Liver (tissue), 9 donors: Measurements from ENCODE around the gene ATP2B3. TPM values are rescaled to one million over a fixed set of nuclear protein-coding genes. Genes with fewer than 3 reads are reported as not detected.
A peak's percentile ranks its signal among the peaks of the same experiment; 100 is the strongest.

ENCODE experiments used
- DNase-seq: peaks from one replicate; pipeline ENCODE4 v3.0.0-alpha.2; 2017; ENCODE audit warnings: low spot score
- H3K27ac ChIP-seq, 2 donors: one replicate each; pipeline ENCODE4 v1.7.0; 2013; ENCODE audit warnings: inconsistent platforms in 2 of 2, low read length in 2 of 2, control low read depth in 1 of 2, low read depth in 1 of 2, mild to moderate bottlenecking in 1 of 2
- H3K27me3 ChIP-seq, 4 donors: one replicate each; pipeline versions ENCODE4 v1.6.1 to v1.7.0; 2013; ENCODE audit warnings: low read length in 3 of 4, inconsistent platforms in 1 of 4, mild to moderate bottlenecking in 1 of 4, moderate library complexity in 1 of 4; ENCODE audit not compliant: control insufficient read depth in 4 of 4, insufficient read depth in 4 of 4
- H3K36me3 ChIP-seq, 4 donors: one replicate each; pipeline versions ENCODE4 v1.6.1 to v1.7.0; 2013; ENCODE audit warnings: low read length in 3 of 4, mild to moderate bottlenecking in 3 of 4, low read depth in 1 of 4, moderate library complexity in 1 of 4; ENCODE audit not compliant: control insufficient read depth in 4 of 4, insufficient read depth in 3 of 4
- H3K4me1 ChIP-seq, 4 donors: one replicate each; pipeline versions ENCODE4 v1.6.1 to v1.7.0; 2013; ENCODE audit warnings: low read length in 3 of 4, mild to moderate bottlenecking in 3 of 4, moderate library complexity in 1 of 4; ENCODE audit not compliant: control insufficient read depth in 4 of 4, insufficient read depth in 4 of 4
- H3K4me3 ChIP-seq, 3 donors: one replicate each; pipeline versions ENCODE4 v1.6.1 to v1.7.0; 2013; ENCODE audit warnings: low read length in 3 of 3, control low read depth in 1 of 3, low read depth in 1 of 3, mild to moderate bottlenecking in 1 of 3
- H3K9ac ChIP-seq, 2 donors: one replicate each; pipeline ENCODE4 v1.7.0; 2013; ENCODE audit warnings: low read length in 2 of 2, mild to moderate bottlenecking in 2 of 2, moderate library complexity in 2 of 2, control low read depth in 1 of 2, low read depth in 1 of 2
- H3K9me3 ChIP-seq, 4 donors: one replicate each; pipeline versions ENCODE4 v1.6.1 to v1.7.0; 2013; ENCODE audit warnings: low read length in 3 of 4; ENCODE audit not compliant: control insufficient read depth in 4 of 4
- EGR1 ChIP-seq, 2 donors: IDR thresholded peaks; 2 replicates each; pipeline ENCODE4 v1.6.1; 2016 to 2018; ENCODE audit warnings: antibody characterized with exemption in 2 of 2, low read depth in 2 of 2
- FOXA1 ChIP-seq: IDR thresholded peaks from 2 replicates; pipeline ENCODE4 v1.6.1; 2016; ENCODE audit warnings: antibody characterized with exemption
- FOXA2 ChIP-seq: IDR thresholded peaks from 2 replicates; pipeline ENCODE4 v1.6.1; 2016; ENCODE audit warnings: antibody characterized with exemption
- GABPA ChIP-seq, 2 donors: IDR thresholded peaks in 1 of 2; conservative IDR thresholded peaks in 1 of 2; 2 replicates each; pipeline ENCODE4 v1.6.1; 2016; ENCODE audit warnings: antibody characterized with exemption in 2 of 2, mild to moderate bottlenecking in 1 of 2, moderate library complexity in 1 of 2
- HNF4A ChIP-seq, 2 donors: conservative IDR thresholded peaks; 2 replicates each; pipeline ENCODE4 v1.6.1; 2016; ENCODE audit warnings: antibody characterized with exemption in 2 of 2, mild to moderate bottlenecking in 2 of 2
- NR2F2 ChIP-seq: IDR thresholded peaks from 2 replicates; pipeline ENCODE4 v1.6.1; 2016; ENCODE audit warnings: antibody characterized with exemption
- RAD21 ChIP-seq, 2 donors: IDR thresholded peaks; 2 replicates each; pipeline ENCODE4 v1.6.1; 2016; ENCODE audit warnings: antibody characterized with exemption in 2 of 2, mild to moderate bottlenecking in 2 of 2
- RXRA ChIP-seq, 2 donors: IDR thresholded peaks; 2 replicates each; pipeline ENCODE4 v1.6.1; 2017 to 2018; ENCODE audit warnings: antibody characterized with exemption in 2 of 2, mild to moderate bottlenecking in 1 of 2
- SP1 ChIP-seq: IDR thresholded peaks from 2 replicates; pipeline ENCODE4 v1.6.1; 2018; ENCODE audit warnings: antibody characterized with exemption, mild to moderate bottlenecking
- TAF1 ChIP-seq: conservative IDR thresholded peaks from 2 replicates; pipeline ENCODE4 v1.6.1; 2016; ENCODE audit warnings: antibody characterized with exemption, mild to moderate bottlenecking
- YY1 ChIP-seq: IDR thresholded peaks from 2 replicates; pipeline ENCODE4 v1.6.1; 2016; ENCODE audit warnings: antibody characterized with exemption, mild to moderate bottlenecking
- WGBS: extraction: QIAGEN DNeasy Blood & Tissue Kit; methylation state at CpG from one replicate; pipeline ENCODE4 v1.1.7; 2013; 5-methylcytosine and 5-hydroxymethylcytosine counted together
- polyA plus RNA-seq, 2 donors: library from polyadenylated mRNA; stranded (reverse) in 1 of 2; unstranded in 1 of 2; fragments of 200-250 nt in 1 of 2; fragments of >200 nt in 1 of 2; fragmentation: Nextera tagmentation in 1 of 2; extraction: Ambion mirVana in 1 of 2; gene quantifications; one replicate each; pipeline versions ENCODE4 v1.2.1 to v1.2.3, GENCODE V29; 2013 to 2015
- total RNA-seq, 2 donors: library from RNA; depleted of rRNA; stranded (reverse); fragments of >200 nt; gene quantifications; one replicate each; pipeline ENCODE4 v1.2.3, GENCODE V29; 2014
- TF ChIP-seq, protein P1 (sequence below): fragments of 150-350 bp; IDR thresholded peaks from 2 replicates; pipeline ENCODE4 v1.5.1; 2017; ENCODE audit warnings: improper control_type of control experiment, low read depth, low read length; ENCODE audit not compliant: missing input control
- TF ChIP-seq, protein P2 (sequence below): IDR thresholded peaks from 2 replicates; pipeline ENCODE4 v1.6.1; 2016; ENCODE audit warnings: antibody characterized with exemption
- TF ChIP-seq, protein P3 (sequence below): IDR thresholded peaks from 2 replicates; pipeline ENCODE4 v1.6.1; 2016; ENCODE audit warnings: antibody characterized with exemption
- TF ChIP-seq, protein P4 (sequence below): IDR thresholded peaks from 2 replicates; pipeline ENCODE4 v1.6.1; 2016; ENCODE audit warnings: antibody characterized with exemption
- donor health status: healthy.
- donor health status: healthy.
- donor health status: healthy.
- donor health status: healthy.
- donor health status: healthy.

ATP2B3 gene
- total and polyA plus RNA-seq, 4 donors = not detected

DNA sequence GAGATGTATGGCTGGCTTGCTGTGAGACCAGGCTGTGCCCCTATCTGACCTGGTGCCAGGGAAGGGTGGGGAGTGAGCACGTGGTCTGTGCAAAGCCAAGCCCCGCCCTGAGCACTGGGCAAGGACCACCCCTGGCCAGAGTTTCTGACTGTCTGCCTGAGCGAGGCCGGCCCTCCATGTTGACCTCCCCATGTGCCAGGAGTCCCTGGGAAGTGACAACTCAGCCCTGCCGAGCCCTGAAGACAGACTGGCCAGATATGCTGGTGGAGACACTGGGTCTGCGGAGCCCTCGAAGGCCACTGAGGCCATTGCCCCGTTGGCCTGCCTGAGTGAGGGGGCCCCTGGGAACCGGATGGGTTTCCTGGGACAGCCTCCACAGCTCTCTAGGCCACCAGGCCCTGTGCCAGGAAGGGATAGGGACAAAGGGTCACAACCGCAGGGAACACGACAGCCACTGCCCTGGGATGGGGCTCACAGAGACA is 29.8 kb upstream of the ATP2B3 start:
- WGBS = 54% methylated on average over 11 of the region's 11 CpGs
- TF ChIP-seq YY1 = no peak
- TF ChIP-seq, protein P1, sequence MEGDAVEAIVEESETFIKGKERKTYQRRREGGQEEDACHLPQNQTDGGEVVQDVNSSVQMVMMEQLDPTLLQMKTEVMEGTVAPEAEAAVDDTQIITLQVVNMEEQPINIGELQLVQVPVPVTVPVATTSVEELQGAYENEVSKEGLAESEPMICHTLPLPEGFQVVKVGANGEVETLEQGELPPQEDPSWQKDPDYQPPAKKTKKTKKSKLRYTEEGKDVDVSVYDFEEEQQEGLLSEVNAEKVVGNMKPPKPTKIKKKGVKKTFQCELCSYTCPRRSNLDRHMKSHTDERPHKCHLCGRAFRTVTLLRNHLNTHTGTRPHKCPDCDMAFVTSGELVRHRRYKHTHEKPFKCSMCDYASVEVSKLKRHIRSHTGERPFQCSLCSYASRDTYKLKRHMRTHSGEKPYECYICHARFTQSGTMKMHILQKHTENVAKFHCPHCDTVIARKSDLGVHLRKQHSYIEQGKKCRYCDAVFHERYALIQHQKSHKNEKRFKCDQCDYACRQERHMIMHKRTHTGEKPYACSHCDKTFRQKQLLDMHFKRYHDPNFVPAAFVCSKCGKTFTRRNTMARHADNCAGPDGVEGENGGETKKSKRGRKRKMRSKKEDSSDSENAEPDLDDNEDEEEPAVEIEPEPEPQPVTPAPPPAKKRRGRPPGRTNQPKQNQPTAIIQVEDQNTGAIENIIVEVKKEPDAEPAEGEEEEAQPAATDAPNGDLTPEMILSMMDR = no peak
- TF ChIP-seq SP1 = peak; percentile 51
- TF ChIP-seq NR2F2 = peak; percentile 97
- TF ChIP-seq, protein P2, sequence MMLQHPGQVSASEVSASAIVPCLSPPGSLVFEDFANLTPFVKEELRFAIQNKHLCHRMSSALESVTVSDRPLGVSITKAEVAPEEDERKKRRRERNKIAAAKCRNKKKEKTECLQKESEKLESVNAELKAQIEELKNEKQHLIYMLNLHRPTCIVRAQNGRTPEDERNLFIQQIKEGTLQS = no peak
- TF ChIP-seq FOXA2 = no peak
- no peak for TF ChIP-seq GABPA (IDR thresholded peaks at IDR 0.05 in 1 of 2, conservative IDR thresholded peaks at IDR 0.05 in 1 of 2)
- peak; percentile 45 to 72 for TF ChIP-seq RXRA (IDR thresholded peaks at IDR 0.05)
- H3K9ac ChIP-seq = no peak overlapping the region
- no peaks in the 10 kb centered on the region for H3K9me3 ChIP-seq
- peak overlapping the region; percentile 17 to 59 for H3K27ac ChIP-seq
- DNase-seq = no peak
- H3K27me3 ChIP-seq = no peaks in the 10 kb centered on the region
- H3K4me3 ChIP-seq = no peak overlapping the region
- no peaks in the 10 kb centered on the region for H3K36me3 ChIP-seq
- H3K4me1 ChIP-seq = peaks cover 0 to 6% (median 3%) of the 10 kb centered on the region in 4 donors

DNA sequence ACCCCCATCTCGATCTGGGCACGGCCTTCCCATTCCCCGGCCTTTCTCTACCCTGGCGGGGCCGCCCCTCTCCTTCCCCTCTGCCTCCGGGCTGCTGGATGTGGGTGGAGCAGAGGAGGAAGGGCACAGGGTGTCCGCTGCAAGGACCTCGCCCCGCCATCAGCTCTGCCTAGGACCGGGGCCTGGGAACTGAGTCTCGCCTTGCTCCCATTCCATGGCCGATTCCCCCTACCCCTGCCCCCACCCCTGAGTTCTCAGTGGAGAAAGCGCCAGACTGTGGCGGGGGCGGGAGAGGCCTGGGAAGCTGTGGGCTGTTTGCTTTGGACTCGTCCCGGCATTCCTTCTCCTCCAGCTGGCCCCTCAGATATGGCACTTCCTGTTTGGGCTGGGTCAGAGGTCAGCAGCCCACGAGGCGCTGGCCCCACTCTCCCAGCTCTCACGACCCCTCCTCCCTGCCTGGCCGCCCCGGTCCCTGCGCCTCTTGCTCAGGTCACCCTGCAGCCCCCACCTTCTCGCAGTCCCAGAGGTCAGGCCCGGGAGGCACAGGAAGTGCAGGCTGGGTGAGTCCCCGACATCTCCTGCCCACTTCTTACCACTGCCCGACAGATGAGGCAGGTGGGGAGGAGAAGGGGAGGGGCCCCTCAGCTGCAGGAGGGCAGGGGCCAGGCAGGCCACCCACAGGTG is 29.1 kb upstream of the ATP2B3 start:
- no peaks in the 10 kb centered on the region for H3K27me3 ChIP-seq
- TF ChIP-seq GABPA (IDR thresholded peaks at IDR 0.05 in 1 of 2, conservative IDR thresholded peaks at IDR 0.05 in 1 of 2) (no peak), FOXA1 (no peak), RAD21 (IDR thresholded peaks at IDR 0.05) (no peak), HNF4A (conservative IDR thresholded peaks at IDR 0.05) (no peak), FOXA2 (no peak), TAF1 (no peak), SP1 (no peak), EGR1 (IDR thresholded peaks at IDR 0.05; ENCODE audit: low read depth in 2 of 2) (no peak), NR2F2 (peak; percentile 85), RXRA (IDR thresholded peaks at IDR 0.05) (peak in 1 of 2 donors; percentile 4)
- TF ChIP-seq, protein P3, sequence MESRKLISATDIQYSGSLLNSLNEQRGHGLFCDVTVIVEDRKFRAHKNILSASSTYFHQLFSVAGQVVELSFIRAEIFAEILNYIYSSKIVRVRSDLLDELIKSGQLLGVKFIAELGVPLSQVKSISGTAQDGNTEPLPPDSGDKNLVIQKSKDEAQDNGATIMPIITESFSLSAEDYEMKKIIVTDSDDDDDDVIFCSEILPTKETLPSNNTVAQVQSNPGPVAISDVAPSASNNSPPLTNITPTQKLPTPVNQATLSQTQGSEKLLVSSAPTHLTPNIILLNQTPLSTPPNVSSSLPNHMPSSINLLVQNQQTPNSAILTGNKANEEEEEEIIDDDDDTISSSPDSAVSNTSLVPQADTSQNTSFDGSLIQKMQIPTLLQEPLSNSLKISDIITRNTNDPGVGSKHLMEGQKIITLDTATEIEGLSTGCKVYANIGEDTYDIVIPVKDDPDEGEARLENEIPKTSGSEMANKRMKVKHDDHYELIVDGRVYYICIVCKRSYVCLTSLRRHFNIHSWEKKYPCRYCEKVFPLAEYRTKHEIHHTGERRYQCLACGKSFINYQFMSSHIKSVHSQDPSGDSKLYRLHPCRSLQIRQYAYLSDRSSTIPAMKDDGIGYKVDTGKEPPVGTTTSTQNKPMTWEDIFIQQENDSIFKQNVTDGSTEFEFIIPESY = no peak
- TF ChIP-seq, protein P4, sequence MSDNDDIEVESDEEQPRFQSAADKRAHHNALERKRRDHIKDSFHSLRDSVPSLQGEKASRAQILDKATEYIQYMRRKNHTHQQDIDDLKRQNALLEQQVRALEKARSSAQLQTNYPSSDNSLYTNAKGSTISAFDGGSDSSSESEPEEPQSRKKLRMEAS = no peak
- TF ChIP-seq, protein P2 = no peak
- DNase-seq = peak; percentile 35
- H3K36me3 ChIP-seq = no peaks in the 10 kb centered on the region
- peak overlapping the region; percentile 17 to 59 for H3K27ac ChIP-seq
- no peaks in the 10 kb centered on the region for H3K9me3 ChIP-seq
- H3K4me1 ChIP-seq = peaks cover 0 to 6% (median 3%) of the 10 kb centered on the region in 4 donors
- no peak overlapping the region for H3K9ac ChIP-seq
- 43% methylated on average over 27 of the region's 27 CpGs for WGBS
- no peak overlapping the region for H3K4me3 ChIP-seq
